Activated B cell treated with CpG ODN at 0.5 μM for 24 hours (primary cell): Measurements from ENCODE around the gene KRT79. TPM values are rescaled to one million over a fixed set of nuclear protein-coding genes. Genes with fewer than 3 reads are reported as not detected.

Experiments
- ATAC-seq: fragments of 200-7000 bp; cut with Tn5 transposase; one replicate; pipeline ENCODE4 v1.10.0; 2021; ENCODE audit warnings: low read depth, mild to moderate bottlenecking, moderate library complexity
- CTCF ChIA-PET: fragments of 350-600 bp; sonication (Branson Sonifier 250); formaldehyde crosslinking; loops from one replicate; lab custom pipeline; 2021; ENCODE audit warnings: antibody characterized with exemption; lab: Charles Lee
- POLR2A ChIA-PET: fragments of 350-600 bp; sonication (Branson Sonifier 250); formaldehyde crosslinking; loops from one replicate; lab custom pipeline; 2021; ENCODE audit warnings: antibody characterized with exemption; lab: Charles Lee
- DNase-seq: peaks from one replicate; pipeline ENCODE4 v3.0.0; 2022
- H3K27ac Mint-ChIP-seq: one replicate; pipeline ENCODE4 v1.8.0; 2020; ENCODE audit warnings: mixed read lengths
- H3K27me3 Mint-ChIP-seq: one replicate; pipeline ENCODE4 v1.8.0; 2021; ENCODE audit warnings: mixed read lengths
- H3K36me3 Mint-ChIP-seq: one replicate; pipeline ENCODE4 v1.8.0; 2021; ENCODE audit warnings: low read depth, mixed read lengths
- H3K4me1 Mint-ChIP-seq: one replicate; pipeline ENCODE4 v1.8.0; 2021; ENCODE audit warnings: mixed read lengths
- H3K4me3 Mint-ChIP-seq: one replicate; pipeline ENCODE4 v1.8.0; 2020; ENCODE audit warnings: mild to moderate bottlenecking, mixed read lengths
- H3K9me3 Mint-ChIP-seq: one replicate; pipeline ENCODE4 v1.8.0; 2020; ENCODE audit warnings: mixed read lengths
- intact Hi-C: fragments of 100-400 bp; cut with micrococcal nuclease; formaldehyde crosslinking; loops from one replicate; pipeline ENCODE4 v1.15.1; 2024
- total RNA-seq: library from RNA; stranded (reverse); gene quantifications from 2 replicates; pipeline ENCODE4 v1.2.3, GENCODE V29; 2022
- TF ChIP-seq, protein P1 (sequence below): fragments of 200-600 bp; IDR thresholded peaks from one replicate; pipeline ENCODE4 v1.8.0; 2022; ENCODE audit warnings: antibody characterized with exemption, mild to moderate bottlenecking

KRT79 gene
- total RNA-seq, 1 donor from 2014 or later, result not detected

GRCh38 chr12:52828156-52828555, 6.0 kb downstream of the KRT79 start:
- ATAC-seq, result no peak
- H3K9me3 Mint-ChIP-seq, result no peaks in the 10 kb centered on the region
- no peaks in the 10 kb centered on the region for H3K4me1 Mint-ChIP-seq
- H3K27me3 Mint-ChIP-seq, result peaks cover 8% of the 10 kb centered on the region
- no peaks in the 10 kb centered on the region for H3K36me3 Mint-ChIP-seq
- intact Hi-C loops, result no loop called here
- CTCF ChIA-PET, result no interaction called here
- no peak overlapping the region for H3K4me3 Mint-ChIP-seq
- no peak for DNase-seq
- H3K27ac Mint-ChIP-seq, result no peak overlapping the region
- TF ChIP-seq, protein P1, sequence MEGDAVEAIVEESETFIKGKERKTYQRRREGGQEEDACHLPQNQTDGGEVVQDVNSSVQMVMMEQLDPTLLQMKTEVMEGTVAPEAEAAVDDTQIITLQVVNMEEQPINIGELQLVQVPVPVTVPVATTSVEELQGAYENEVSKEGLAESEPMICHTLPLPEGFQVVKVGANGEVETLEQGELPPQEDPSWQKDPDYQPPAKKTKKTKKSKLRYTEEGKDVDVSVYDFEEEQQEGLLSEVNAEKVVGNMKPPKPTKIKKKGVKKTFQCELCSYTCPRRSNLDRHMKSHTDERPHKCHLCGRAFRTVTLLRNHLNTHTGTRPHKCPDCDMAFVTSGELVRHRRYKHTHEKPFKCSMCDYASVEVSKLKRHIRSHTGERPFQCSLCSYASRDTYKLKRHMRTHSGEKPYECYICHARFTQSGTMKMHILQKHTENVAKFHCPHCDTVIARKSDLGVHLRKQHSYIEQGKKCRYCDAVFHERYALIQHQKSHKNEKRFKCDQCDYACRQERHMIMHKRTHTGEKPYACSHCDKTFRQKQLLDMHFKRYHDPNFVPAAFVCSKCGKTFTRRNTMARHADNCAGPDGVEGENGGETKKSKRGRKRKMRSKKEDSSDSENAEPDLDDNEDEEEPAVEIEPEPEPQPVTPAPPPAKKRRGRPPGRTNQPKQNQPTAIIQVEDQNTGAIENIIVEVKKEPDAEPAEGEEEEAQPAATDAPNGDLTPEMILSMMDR, result no peak
- POLR2A ChIA-PET, result no interaction called here

DNA sequence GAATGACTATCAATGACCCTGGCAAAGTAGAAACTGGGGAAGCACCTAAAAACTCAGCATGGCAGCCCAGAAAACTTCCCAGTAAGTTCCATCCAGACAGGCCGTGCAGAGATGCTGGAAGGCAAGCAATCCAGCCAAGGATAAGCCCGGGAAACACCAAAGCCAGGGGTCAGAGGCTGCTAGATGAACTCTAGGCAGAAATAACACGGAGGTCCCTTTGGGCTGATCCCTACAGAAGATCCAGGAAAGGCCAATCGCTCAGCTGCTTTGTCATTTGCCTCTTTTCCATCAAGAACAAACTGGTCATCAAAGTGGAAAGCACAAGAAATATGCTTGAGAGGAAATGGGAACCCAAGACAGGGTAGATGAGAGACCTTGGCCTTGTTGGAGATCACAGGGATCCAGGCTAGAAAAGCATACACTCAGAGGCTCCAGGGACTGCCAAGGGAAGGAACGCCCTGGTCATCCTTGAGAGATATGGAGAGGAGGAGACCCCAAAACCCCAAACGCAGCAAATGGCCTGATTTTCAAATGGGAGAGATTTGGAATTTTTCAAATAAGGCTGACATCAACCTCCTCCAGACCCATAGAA, 6.5 kb downstream of the KRT79 start:
- ATAC-seq (no peak), DNase-seq (no peak)
- H3K27me3 Mint-ChIP-seq, result peaks cover 8% of the 10 kb centered on the region
- TF ChIP-seq, protein P1, result no peak
- intact Hi-C loops, result no loop called here
- no peak overlapping the region for H3K4me3 Mint-ChIP-seq
- H3K9me3 Mint-ChIP-seq, result no peaks in the 10 kb centered on the region
- ChIA-PET CTCF (no interaction called here), POLR2A (no interaction called here)
- H3K4me1 Mint-ChIP-seq, result no peaks in the 10 kb centered on the region
- H3K36me3 Mint-ChIP-seq, result no peaks in the 10 kb centered on the region
- no peak overlapping the region for H3K27ac Mint-ChIP-seq

GRCh38 chr12:52826611-52827498, 7.3 kb downstream of the KRT79 start:
- H3K9me3 Mint-ChIP-seq, result no peaks in the 10 kb centered on the region
- H3K4me1 Mint-ChIP-seq, result no peaks in the 10 kb centered on the region
- no peak overlapping the region for H3K4me3 Mint-ChIP-seq
- no peaks in the 10 kb centered on the region for H3K36me3 Mint-ChIP-seq
- CTCF ChIA-PET, result no interaction called here
- ATAC-seq, result no peak
- H3K27me3 Mint-ChIP-seq, result peaks cover 8% of the 10 kb centered on the region
- intact Hi-C loops, result no loop called here
- TF ChIP-seq, protein P1, result no peak
- DNase-seq, result no peak
- POLR2A ChIA-PET, result no interaction called here
- H3K27ac Mint-ChIP-seq, result no peak overlapping the region

DNA sequence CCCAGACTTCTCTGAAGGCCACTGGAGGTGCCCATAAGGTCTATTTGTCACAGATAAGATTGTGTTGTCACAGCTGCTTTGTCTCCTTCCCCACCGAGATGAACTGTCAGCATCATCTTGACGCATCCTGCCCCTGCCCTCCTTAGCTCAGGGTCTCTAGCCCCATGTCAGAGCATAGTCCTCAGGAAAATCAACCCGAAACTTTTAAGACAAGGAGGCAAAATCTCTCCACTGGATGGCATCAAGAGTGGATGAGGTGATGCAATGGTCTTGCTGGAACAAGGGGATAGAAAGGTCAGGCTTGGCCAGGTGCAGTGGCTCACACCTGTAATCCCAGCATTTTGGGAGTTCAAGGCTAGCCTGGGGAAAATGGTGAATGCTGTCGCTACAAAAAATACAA, 8.2 kb downstream of the KRT79 start:
- DNase-seq, result no peak
- H3K36me3 Mint-ChIP-seq, result no peaks in the 10 kb centered on the region
- no peak overlapping the region for H3K27ac Mint-ChIP-seq
- ChIA-PET CTCF (no interaction called here), POLR2A (no interaction called here)
- H3K4me1 Mint-ChIP-seq, result no peaks in the 10 kb centered on the region
- intact Hi-C loops, result no loop called here
- H3K9me3 Mint-ChIP-seq, result no peaks in the 10 kb centered on the region
- no peak for ATAC-seq
- H3K27me3 Mint-ChIP-seq, result peaks cover 9% of the 10 kb centered on the region
- TF ChIP-seq, protein P1, result no peak
- no peak overlapping the region for H3K4me3 Mint-ChIP-seq

DNA sequence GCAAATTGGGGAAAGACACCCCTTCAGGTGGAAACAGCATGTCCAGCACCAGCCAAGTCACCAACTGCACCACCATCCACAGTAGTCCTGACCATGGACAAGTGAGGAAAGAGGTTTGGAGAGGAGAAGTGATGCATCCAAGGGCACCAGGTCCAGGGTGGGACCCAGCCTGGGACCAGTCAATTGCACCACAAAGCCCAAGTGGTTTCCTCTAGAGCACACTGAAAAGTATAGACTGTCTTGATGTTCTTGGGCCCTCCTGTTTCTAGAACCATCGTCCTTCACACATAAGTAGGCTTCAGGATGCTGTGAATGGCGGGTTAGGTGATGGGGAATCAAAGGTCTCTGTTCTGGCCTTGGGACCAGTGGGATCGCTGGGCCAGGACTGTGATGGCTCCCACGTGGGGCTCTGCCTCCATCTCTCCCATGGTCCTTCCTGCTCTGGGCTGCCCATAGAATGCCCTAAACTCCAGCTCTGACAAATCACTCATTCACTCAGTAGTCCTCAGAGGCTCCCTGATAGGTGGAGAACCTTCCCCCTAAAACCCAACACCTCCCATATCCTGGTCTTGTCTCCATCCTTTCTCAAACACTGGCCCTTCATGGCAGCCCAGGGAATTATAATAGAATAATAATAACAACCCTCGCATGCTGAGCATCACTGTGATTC, 9.2 kb downstream of the KRT79 start:
- Mint-ChIP-seq H3K9me3 (no peaks in the 10 kb centered on the region), H3K4me1 (no peaks in the 10 kb centered on the region), H3K27me3 (peaks cover 12% of the 10 kb centered on the region), H3K4me3 (no peak overlapping the region), H3K36me3 (no peaks in the 10 kb centered on the region), H3K27ac (no peak overlapping the region)
- DNase-seq (no peak), ATAC-seq (no peak)
- intact Hi-C loops, result no loop called here
- ChIA-PET CTCF (no interaction called here), POLR2A (no interaction called here)
- TF ChIP-seq, protein P1, result no peak
